ENCODE results near the gene CIDEA.

Gene CIDEA

DNA sequence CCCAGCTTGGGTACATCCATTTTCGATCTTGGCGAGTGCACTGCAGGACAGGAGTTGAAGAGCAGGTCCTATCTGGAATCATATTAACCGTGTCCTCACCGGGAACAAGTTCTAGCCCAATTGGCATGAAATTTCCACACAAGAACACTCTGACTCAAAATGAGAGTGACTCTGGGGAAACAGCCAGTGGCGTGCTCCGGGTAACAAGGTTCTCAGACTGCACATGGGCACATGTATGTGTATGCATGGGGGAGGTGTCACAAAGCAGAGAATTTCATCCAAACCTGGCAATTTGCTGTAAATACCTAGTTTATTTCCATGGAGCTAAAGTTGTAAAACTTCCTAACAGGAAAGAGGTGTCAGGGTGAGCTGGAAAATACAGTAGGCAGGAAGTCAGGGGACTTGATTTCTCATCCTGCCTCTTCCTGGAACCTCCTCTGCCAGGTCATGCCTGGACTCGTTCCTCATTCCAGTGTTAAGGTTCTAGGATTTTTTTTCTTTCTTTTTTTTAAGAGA, 55.6 kb downstream of the CIDEA start:
- in situ Hi-C loops (cut with MboI; ENCODE audit: low pct_unique_long_range_greater_than_20kb, low sequenced_read_pairs) = no loop called here
- peak; percentile 51 for DNase-seq

DNA sequence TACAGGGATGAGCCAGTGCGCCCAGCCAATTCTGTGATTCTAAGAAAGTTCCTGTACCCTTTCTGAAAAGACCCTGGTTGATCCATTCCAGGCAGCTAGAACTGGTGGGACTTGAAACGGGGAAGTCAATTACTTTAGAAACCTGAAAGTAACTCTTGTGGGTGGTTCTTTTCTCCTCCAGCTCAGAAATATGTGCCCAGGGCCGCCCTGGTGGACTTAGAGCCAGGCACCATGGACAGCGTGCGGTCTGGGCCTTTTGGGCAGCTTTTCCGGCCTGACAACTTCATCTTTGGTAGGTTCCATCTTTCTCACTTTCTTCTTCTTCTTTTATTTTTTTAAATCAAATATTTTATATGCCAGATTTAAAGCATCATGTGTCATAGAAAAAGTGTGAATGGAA, 56.6 kb downstream of the CIDEA start:
- in situ Hi-C loops (cut with MboI; ENCODE audit: low pct_unique_long_range_greater_than_20kb, low sequenced_read_pairs) = no loop called here

DNA sequence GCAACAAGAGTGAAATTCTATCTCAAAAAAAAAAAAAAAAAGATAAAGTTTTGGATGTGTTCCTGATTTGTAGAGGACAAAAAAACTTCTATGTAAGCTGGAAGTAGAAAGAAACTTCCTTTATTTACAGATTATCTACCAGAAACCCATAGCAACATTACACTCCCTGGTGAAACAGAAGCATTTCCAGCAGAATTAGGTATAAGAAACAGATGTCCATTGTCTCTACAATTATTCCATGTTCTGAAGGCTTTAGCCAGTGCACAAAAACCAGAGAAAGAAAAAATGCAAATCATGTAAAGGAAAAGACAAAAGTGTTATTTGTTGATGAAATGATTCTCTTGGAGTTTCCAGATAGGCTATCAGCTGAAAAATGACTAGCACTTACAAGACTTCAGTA, 58.8 kb downstream of the CIDEA start:
- in situ Hi-C loops (cut with MboI; ENCODE audit: low pct_unique_long_range_greater_than_20kb, low sequenced_read_pairs) = no loop called here
- DNase-seq = no peak

More for the DNA sequence above, 56.6 kb downstream of the CIDEA start:
- no peak for DNase-seq

DNA sequence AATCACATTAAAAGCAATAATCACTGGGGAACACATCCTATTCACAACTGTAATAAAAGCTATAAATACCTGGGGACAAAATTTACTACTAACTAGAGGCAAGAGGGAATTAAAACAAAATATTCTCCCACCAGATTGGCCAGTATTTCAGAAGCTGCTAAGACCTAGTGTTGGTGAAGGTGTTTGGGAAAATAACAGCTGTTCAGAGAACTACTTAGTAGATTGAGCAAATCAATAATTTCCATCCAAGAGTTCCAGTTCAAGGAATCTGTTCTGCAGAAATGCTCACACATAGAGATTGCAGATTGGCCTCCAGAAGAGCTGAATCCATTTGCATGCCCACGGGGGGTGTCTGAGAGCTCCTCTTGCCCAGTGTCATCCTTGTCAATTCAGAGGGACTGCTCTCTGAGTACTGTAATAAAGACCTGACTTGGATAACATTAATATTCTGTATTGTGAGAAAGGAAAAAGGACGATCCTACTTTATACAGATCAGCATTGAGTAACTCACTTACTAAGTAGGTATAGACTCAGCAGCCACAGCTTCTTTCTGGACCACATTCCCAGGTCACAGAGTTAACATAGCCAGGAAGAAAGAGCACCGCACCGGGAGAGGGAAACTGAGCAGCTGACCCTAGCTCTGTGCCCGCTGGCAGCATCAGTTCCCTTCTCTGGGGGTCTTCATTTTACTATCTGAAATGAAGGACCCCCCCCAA, 59.5 kb downstream of the CIDEA start:
- no peak for DNase-seq
- in situ Hi-C loops (cut with MboI; ENCODE audit: low pct_unique_long_range_greater_than_20kb, low sequenced_read_pairs) = no loop called here

DNA sequence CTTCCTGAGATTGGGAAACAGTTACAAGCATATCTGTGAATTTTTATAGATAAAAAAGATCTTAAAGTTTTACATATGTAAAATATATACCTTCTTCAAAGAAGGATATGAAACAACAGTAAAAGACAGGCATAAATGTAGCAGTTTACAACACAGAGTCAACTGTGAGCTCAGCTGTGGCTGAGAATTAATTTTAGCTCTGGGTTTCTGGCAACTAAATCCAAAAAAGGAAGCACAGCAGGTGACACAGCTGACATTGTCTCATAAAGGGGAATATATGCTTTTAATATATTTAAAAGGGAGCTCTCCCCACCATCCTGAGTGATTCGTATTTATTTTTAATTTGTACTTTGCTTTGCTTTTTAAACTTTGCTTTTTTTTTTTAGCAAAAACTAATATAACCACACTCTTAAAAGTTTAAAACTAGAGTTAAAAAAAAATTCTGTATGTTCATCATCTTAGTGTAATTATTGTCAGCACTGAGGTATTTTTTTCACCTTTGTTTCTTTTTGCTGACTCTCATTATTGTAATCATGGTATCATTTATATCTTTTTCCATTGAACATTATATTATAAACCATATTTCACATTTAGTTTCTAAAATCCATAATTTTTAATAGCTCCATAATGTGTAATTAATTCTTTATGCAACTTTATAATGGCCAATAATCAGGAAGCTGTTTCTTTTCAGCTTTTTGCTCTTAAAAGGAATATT, 60.6 kb downstream of the CIDEA start:
- in situ Hi-C loops (cut with MboI; ENCODE audit: low pct_unique_long_range_greater_than_20kb, low sequenced_read_pairs) = no loop called here
- DNase-seq = no peak

DNA sequence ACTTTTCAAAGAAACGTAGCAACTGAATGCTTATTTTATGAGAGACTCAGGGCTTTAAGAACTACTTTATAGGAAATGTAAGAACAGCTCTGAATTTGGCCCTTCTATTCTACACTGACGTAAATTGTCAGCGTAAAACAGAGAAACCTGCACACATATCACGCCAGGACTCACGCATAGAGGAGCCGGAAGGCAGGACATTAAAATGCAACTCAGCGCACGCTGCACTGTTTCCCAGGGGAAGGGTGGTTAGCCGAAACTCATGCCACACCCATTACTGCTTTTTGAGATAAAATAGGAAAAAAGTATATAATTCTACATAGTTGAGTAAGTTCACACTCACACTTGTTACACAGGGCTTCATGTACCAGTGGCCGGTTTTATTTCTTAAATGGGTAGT, 61.3 kb downstream of the CIDEA start:
- DNase-seq = no peak
- in situ Hi-C loops (cut with MboI; ENCODE audit: low pct_unique_long_range_greater_than_20kb, low sequenced_read_pairs) = no loop called here

DNA sequence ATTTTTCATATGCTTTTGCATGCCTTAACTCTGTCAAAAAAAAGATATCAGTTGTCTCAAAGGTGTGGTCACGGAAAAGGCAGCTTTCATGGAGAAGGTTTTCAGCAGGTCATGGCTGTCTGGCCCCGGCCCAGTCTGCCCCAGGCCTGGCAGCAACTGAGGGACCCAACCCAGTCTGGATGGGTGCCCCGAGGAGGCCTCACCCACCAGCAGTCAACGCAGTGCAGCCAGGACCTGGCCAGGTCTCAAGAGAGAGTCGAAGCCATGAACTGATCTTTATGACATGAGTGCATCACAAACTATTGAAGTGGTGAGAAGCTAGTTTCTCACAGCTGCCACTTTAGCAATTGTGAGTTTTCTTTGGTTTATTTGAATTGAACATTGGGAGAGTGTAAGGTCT, 61.8 kb downstream of the CIDEA start:
- in situ Hi-C loops (cut with MboI; ENCODE audit: low pct_unique_long_range_greater_than_20kb, low sequenced_read_pairs) = no loop called here
- no peak for DNase-seq

DNA sequence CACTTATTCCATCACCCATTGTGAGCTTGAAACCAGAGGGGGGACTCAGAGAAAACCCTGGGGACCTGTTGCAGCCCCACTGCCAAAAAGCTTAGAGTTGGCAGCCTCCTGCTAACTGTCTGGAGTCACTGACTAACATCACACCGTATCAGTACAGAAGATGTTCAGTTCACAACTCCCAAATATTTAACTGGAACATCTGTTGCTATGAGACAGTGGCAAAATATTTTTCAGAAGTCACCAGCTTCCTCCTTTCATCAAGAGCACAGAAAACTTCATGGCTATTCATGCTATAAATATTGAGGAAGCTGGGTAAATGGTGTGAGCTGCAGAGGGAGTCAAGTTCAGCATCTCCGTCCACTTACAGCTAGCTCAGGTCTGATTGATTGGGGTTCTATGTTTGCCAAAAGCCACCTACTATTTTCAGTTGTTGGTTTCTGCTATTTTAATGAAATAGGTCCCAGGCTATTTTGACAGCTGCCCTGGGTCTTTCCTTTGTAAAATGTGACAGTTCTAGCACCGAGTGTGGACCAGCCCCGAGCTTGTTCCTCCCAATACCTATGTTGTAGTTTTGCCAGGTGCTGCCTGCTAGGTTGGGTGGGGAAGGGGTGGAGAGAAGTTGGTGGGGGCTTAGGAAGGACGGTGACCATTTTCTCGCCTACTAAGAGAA, 63.6 kb downstream of the CIDEA start:
- peak; percentile 63 for DNase-seq
- in situ Hi-C loops (cut with MboI; ENCODE audit: low pct_unique_long_range_greater_than_20kb, low sequenced_read_pairs) = no loop called here

DNA sequence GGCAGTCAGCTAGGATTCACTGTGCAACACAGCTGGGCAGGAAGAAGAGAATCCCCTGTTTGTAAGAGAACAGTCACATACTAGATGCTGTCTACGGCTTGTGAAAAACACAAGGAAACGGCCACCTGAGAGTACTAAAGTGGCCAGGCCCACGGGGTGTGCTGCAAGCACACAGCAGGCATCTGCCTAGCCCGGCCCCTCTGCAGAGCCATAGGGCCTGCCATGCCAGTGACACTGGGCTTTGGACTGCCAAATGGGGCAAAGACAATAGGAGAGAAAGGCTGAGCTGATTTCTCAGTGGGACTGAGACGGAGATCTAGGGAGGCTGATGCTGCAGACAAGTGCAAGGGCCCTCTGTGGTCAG, 64.2 kb downstream of the CIDEA start:
- DNase-seq = no peak
- in situ Hi-C loops (cut with MboI; ENCODE audit: low pct_unique_long_range_greater_than_20kb, low sequenced_read_pairs) = no loop called here

DNA sequence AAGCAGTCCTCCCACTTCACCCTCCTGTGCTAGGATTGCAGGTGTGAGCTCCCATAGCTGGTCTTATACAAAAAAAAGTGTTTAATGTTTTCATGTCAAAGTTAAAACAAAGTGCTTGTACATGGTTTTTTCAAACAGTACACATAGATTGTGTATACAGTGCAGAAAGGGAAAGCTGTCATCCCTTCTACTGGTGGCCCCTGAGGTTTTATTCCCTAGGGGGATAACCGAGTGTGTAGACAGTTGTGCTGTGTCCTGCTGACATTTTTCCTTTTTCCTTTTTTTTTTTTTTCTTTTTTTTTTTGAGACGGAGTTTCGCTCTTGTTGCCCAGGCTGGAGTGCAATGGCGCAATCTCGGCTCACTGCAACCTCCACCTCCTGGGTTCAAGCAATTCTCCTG, 64.7 kb downstream of the CIDEA start:
- in situ Hi-C loops (cut with MboI; ENCODE audit: low pct_unique_long_range_greater_than_20kb, low sequenced_read_pairs) = no loop called here
- no peak for DNase-seq

DNA sequence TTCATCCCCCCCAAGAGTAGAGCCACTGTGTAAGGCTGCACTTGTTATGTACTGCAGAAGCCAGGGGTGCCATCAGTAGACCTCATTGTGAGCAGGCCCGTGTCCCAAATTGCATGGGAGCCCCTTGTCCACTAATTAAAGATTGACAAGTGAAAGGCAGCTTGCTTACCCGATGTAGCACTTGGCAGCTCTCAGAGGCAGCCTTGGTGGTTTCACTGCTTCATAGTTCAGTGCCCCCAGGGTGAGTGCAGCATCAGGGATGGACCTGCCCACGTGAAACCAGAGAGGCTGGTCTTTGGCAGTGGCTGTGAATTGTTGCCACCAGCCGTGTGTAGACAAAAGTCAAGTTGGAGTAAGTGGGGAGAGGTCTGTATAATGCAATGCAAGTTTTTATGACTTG, 67.2 kb downstream of the CIDEA start:
- in situ Hi-C loops (cut with MboI; ENCODE audit: low pct_unique_long_range_greater_than_20kb, low sequenced_read_pairs) = no loop called here

DNA sequence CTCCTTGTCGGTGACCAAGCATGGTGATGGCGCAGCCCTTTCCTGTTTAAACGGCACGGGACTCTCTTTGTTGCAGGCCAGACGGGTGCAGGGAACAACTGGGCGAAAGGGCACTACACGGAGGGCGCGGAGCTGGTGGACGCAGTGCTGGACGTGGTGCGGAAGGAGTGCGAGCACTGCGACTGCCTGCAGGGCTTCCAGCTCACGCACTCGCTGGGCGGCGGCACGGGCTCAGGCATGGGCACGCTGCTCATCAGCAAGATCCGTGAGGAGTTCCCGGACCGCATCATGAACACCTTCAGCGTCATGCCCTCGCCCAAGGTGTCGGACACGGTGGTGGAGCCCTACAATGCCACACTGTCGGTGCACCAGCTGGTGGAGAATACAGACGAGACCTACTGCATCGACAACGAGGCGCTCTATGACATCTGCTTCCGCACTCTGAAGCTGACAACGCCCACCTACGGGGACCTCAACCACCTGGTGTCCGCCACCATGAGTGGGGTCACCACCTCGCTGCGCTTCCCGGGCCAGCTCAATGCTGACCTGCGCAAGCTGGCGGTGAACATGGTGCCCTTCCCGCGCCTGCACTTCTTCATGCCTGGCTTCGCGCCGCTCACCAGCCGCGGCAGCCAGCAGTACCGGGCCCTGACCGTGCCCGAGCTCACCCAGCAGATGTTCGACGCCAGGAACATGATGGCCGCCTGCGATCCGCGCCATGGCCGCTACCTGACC, 71.0 kb downstream of the CIDEA start:
- DNase-seq = no peak
- in situ Hi-C loops (cut with MboI; ENCODE audit: low pct_unique_long_range_greater_than_20kb, low sequenced_read_pairs) = no loop called here

More for the DNA sequence above, 67.2 kb downstream of the CIDEA start:
- no peak for DNase-seq

DNA sequence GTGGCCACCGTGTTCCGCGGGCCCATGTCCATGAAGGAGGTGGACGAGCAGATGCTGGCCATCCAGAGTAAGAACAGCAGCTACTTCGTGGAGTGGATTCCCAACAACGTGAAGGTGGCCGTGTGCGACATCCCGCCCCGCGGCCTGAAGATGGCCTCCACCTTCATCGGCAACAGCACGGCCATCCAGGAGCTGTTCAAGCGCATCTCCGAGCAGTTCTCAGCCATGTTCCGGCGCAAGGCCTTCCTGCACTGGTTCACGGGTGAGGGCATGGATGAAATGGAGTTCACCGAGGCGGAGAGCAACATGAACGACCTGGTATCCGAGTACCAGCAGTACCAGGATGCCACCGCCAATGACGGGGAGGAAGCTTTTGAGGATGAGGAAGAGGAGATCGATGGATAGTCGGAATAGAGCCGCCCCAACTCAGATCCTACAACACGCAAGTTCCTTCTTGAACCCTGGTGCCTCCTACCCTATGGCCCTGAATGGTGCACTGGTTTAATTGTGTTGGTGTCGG, 71.6 kb downstream of the CIDEA start:
- DNase-seq = no peak
- in situ Hi-C loops (cut with MboI; ENCODE audit: low pct_unique_long_range_greater_than_20kb, low sequenced_read_pairs) = no loop called here

DNA sequence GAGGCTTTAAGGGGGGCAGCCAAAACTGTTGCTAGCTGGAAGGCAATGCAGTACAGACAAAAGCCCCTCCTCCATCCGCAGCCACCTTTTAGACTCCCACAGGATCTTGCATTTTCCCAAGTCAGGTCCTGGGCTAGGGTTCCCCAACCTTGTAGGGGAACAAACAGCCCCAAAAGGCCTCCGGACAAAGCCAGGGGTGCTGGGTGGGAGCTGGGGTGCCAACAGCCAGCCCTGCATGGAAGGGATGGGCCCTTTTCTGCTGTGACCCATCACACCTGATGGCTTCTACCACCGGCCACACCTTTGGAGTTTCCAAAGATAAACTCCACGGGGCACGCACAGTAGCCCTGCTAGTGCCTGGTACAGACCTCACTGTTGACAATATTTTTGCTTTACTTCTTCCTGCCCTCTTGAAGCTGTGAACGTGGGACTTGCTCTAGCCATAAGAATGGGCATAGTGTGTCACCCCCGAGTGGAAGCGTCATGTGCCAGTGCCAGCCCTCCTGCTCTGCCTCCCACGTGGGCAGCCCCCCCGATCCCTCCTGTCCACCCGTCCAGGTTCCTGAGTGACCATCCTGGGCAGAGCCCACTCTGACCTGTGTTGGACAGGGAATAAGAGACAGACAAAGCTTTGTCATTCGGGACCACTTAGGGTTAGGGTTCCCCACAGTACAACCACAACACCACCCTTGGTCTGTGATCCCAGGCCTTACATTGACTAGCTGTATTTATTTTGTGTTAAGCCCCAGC, 72.7 kb downstream of the CIDEA start:
- in situ Hi-C loops (cut with MboI; ENCODE audit: low pct_unique_long_range_greater_than_20kb, low sequenced_read_pairs) = no loop called here
- DNase-seq = no peak

All from KBM-7 (cell line).